Cardiac muscle cell (in vitro differentiated cells and primary cell): ENCODE measurements around the gene LST1. TPM values are rescaled to one million over a fixed set of nuclear protein-coding genes. Genes with fewer than 3 reads are reported as not detected.

Source experiments
- DNase-seq, 2 donors: peaks; one replicate each; pipeline versions ENCODE4 v3.0.0 to v3.0.0-alpha.2; 2010 to 2017; ENCODE audit warnings: low read depth in 1 of 2, low spot score in 1 of 2
- H3K27ac ChIP-seq: fragments of 200-600 bp; sonication (generic); 2 replicates; pipeline ENCODE4 v1.5.1; 2016
- H3K27me3 ChIP-seq: fragments of 200-600 bp; sonication (generic); 2 replicates; pipeline ENCODE4 v1.6.0; 2016; ENCODE audit warnings: control low read depth
- H3K36me3 ChIP-seq: fragments of 200-600 bp; sonication (generic); 2 replicates; pipeline ENCODE4 v1.5.1; 2016; ENCODE audit warnings: control low read depth
- H3K4me1 ChIP-seq: fragments of 200-600 bp; sonication (generic); 2 replicates; pipeline ENCODE4 v1.8.1; 2017; ENCODE audit warnings: low read depth, mild to moderate bottlenecking, mixed run types
- H3K4me3 ChIP-seq: fragments of 200-600 bp; sonication (generic); 2 replicates; pipeline ENCODE4 v1.5.1; 2016; ENCODE audit warnings: mild to moderate bottlenecking
- H3K9me3 ChIP-seq: fragments of 200-600 bp; sonication (generic); 2 replicates; pipeline ENCODE4 v1.5.1; 2017; ENCODE audit warnings: low read depth, mild to moderate bottlenecking, control low read depth
- polyA plus RNA-seq: library from polyadenylated mRNA; unstranded; fragments of >200 nt; fragmentation: Nextera tagmentation; extraction: Ambion mirVana; gene quantifications from 2 replicates; pipeline ENCODE4 v1.2.1, GENCODE V29; 2016
- total RNA-seq: library from RNA; depleted of rRNA; stranded (reverse); fragments of >200 nt; gene quantifications from 2 replicates; pipeline ENCODE4 v1.2.3, GENCODE V29; 2016
- TF ChIP-seq, protein P1 (sequence below): IDR thresholded peaks from 2 replicates; pipeline ENCODE4 v1.5.1; 2012; ENCODE audit warnings: low read depth, mild to moderate bottlenecking, low read length

Gene LST1
- total and polyA plus RNA-seq, 2 experiments from 2014 or later: not detected

DNA sequence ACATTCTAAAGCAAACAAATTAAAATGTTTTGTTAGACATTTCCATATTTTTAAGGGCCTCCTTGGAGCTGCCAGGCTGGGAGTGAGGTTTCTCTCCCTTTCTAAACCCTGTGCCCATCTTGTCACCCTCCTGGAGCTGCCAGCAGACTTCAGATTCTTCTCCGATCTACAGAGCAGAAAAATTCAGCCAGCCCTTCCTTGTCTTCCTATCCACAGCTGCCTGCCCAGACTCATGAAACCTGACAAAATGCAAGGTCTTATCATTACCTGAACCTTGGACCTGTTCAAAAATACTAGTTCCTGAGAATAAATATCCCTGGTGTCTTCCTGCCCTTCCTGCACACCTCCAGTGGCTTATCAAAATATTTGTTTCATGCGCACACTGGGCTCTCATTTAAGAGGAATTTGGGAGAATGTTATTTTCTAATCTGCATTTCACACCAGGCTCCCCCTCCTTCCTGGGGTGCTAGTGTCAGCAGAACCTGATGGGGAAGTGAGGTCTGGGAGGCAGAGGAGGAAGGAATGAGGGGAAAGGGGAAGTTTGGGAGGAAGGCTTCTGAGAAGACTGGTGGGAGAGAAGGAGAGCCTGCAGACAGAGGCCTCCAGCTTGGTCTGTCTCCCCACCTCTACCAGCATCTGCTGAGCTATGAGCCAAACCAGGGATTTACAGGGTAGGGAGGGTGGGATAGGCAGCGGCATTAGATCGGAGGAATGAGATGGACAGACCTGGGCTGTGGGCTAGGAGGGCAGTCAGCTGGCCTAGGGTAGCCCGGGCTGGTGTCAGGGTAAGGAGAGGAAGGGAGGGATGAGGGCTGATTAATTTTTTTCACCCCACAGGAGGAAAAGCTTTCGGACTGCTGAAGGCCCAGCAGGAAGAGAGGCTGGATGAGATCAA, 28.9 kb downstream of the LST1 start, which contains the start of gene AIF1:
Gene AIF1, plus strand, starts transcription at position 551 of the 895 bp plus-strand sequence. Its CDS starts 96 bp downstream, at position 647.
- Histone ChIP-seq H3K27me3 (no peaks in the 10 kb centered on the region), H3K9me3 (no peaks in the 10 kb centered on the region), H3K4me3 (no peak within 1 kb of the TSS), H3K4me1 (peaks cover 3% of the 10 kb centered on the region), H3K27ac (no peak within 1 kb of the TSS), H3K36me3 (no peaks in the 10 kb centered on the region)
- DNase-seq: no peak
- TF ChIP-seq, protein P1, sequence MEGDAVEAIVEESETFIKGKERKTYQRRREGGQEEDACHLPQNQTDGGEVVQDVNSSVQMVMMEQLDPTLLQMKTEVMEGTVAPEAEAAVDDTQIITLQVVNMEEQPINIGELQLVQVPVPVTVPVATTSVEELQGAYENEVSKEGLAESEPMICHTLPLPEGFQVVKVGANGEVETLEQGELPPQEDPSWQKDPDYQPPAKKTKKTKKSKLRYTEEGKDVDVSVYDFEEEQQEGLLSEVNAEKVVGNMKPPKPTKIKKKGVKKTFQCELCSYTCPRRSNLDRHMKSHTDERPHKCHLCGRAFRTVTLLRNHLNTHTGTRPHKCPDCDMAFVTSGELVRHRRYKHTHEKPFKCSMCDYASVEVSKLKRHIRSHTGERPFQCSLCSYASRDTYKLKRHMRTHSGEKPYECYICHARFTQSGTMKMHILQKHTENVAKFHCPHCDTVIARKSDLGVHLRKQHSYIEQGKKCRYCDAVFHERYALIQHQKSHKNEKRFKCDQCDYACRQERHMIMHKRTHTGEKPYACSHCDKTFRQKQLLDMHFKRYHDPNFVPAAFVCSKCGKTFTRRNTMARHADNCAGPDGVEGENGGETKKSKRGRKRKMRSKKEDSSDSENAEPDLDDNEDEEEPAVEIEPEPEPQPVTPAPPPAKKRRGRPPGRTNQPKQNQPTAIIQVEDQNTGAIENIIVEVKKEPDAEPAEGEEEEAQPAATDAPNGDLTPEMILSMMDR: no peak

DNA sequence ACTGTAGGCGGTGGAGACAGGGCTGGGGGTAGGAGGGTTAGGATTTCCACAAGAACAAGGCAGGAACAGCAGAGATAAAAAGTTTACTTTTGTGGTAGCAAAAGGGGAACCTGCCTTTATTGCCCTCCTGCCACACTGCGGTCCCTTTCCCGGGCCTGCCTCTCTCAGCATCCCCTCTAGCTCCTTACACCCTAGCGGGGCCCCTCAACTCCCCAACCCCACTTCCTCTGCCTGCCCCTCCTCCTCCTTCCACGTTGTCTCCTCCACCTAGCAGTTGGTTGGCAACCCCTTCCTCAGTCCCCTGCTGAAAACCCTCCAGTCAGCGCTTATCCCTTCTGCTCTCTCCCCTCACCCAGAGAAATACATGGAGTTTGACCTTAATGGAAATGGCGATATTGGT, 29.7 kb downstream of the LST1 start:
- no peak for DNase-seq
- no peaks in the 10 kb centered on the region for H3K27me3 ChIP-seq
- H3K27ac ChIP-seq: no peak overlapping the region
- H3K9me3 ChIP-seq: no peaks in the 10 kb centered on the region
- no peaks in the 10 kb centered on the region for H3K36me3 ChIP-seq
- no peak overlapping the region for H3K4me3 ChIP-seq
- H3K4me1 ChIP-seq: peaks cover 3% of the 10 kb centered on the region
- TF ChIP-seq, protein P1: no peak

DNA sequence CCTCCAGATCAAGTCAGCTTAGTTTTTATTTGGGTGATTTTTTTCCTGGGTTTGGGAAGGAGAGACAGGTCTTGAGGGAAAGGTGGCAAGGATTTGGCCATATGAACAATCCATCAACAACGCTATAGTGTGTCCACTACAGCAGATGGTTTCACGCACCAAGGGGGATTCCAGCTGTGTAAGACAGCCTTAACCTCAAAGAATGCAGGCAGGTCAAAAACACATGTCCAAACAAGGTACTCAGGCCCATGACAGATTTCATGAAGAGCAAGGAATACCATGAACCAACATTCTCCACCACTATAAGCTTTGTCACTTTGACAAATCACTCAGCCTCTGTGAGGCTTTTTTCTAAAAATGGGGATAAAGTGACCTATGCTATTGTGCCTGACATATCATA, 30.9 kb downstream of the LST1 start:
- Histone ChIP-seq H3K27ac (no peak overlapping the region), H3K4me3 (no peak overlapping the region), H3K36me3 (no peaks in the 10 kb centered on the region), H3K4me1 (peaks cover 4% of the 10 kb centered on the region), H3K9me3 (no peaks in the 10 kb centered on the region), H3K27me3 (no peaks in the 10 kb centered on the region)
- no peak for DNase-seq
- TF ChIP-seq, protein P1: no peak

DNA sequence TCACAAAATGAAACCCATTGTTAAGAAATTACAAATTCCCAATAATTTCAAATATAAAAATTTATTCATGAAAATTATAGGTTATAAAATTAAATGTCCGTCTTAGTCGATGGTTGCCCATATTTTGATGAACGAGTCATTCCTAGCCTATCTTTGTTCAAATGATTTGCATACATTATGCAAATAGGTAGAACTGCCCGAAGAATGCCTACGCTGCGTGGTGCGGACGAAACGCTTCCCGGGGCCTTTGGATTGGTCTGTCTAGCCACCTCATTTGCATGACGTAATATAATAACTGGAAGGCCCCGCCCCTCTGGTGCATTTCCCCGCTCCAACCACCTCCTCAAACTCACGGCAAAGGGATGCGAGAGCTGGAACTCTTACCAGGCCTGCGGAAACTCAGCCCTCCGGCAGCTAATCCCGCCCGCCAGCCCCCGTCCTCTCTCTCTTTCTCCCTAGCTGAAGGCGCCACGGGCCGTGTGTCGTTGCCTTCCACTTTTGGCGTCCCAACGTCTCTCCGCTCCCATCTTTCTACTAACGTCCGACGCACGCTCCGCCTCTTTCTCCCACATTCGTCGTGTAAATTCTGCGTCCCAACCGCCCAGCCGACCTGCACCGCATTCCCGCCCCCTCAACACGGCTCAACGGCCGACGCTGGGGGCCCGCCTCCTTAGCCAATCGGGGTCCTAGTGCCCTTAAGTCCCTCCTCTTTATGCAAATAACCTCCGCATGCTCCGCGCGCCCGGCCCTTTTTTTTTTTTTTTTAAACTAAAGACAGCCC, 33.9 kb downstream of the LST1 start:
- H3K4me1 ChIP-seq: peaks cover 4% of the 10 kb centered on the region
- TF ChIP-seq, protein P1: no peak
- H3K27ac ChIP-seq: peak overlapping the region; percentile 97
- no peaks in the 10 kb centered on the region for H3K27me3 ChIP-seq
- peak; percentile 99 to 100 for DNase-seq
- H3K9me3 ChIP-seq: no peaks in the 10 kb centered on the region
- H3K4me3 ChIP-seq: peak overlapping the region; percentile 56
- peaks cover 21% of the 10 kb centered on the region for H3K36me3 ChIP-seq

- TF ChIP-seq, protein P1: no peak
- Histone ChIP-seq H3K4me3 (peak within 1 kb of the TSS; percentile 76), H3K36me3 (peaks cover 29% of the 10 kb centered on the region), H3K4me1 (peaks cover 4% of the 10 kb centered on the region), H3K27me3 (no peaks in the 10 kb centered on the region), H3K9me3 (no peaks in the 10 kb centered on the region), H3K27ac (peak within 1 kb of the TSS; percentile 97)
- peak in 1 of 2 donors; percentile 86 for DNase-seq
These were observed 34.7 kb downstream of the LST1 start, which contains the start of gene PRRC2A for GRCh38 chr6:31620586-31621319. Gene PRRC2A, plus strand, starts transcription at chr6:31620715. Its CDS starts 2,075 bp downstream, at chr6:31622790.
